ENCODE data around the gene SNX25.

The SNX25 gene

GRCh38 chr4:185357211-185357610 lies 147.8 kb downstream of the SNX25 start:
- H3K27ac ChIP-seq, result no peak overlapping the region

GRCh38 chr4:185357733-185358440 lies 148.5 kb downstream of the SNX25 start:
- no peaks in the 10 kb centered on the region for H3K9me3 ChIP-seq
- H3K4me3 ChIP-seq (ENCODE audit: low read depth in 1 of 2, low read length in 1 of 2), result no peak overlapping the region
- no peak for TF ChIP-seq CTCF (IDR thresholded peaks at IDR 0.05)
- peaks cover 19% of the 10 kb centered on the region for H3K27me3 ChIP-seq
- H3K4me1 ChIP-seq (ENCODE audit: control insufficient read depth in 1 of 2, insufficient read depth in 1 of 2, low read depth in 1 of 2, low read length in 1 of 2), result no peaks in the 10 kb centered on the region
- no peak overlapping the region for H3K27ac ChIP-seq
- no peaks in the 10 kb centered on the region for H3K36me3 ChIP-seq

More at GRCh38 chr4:185357211-185357610, 147.8 kb downstream of the SNX25 start:
- no peaks in the 10 kb centered on the region for H3K4me1 ChIP-seq (ENCODE audit: control insufficient read depth in 1 of 2, insufficient read depth in 1 of 2, low read depth in 1 of 2, low read length in 1 of 2)
- no peaks in the 10 kb centered on the region for H3K9me3 ChIP-seq
- TF ChIP-seq CTCF (IDR thresholded peaks at IDR 0.05), result no peak
- H3K36me3 ChIP-seq, result no peaks in the 10 kb centered on the region
- H3K27me3 ChIP-seq, result peaks cover 21% of the 10 kb centered on the region
- H3K4me3 ChIP-seq (ENCODE audit: low read depth in 1 of 2, low read length in 1 of 2), result no peak overlapping the region

GRCh38 chr4:185358514-185358913 lies 149.1 kb downstream of the SNX25 start:
- Histone ChIP-seq H3K4me3 (ENCODE audit: low read depth in 1 of 2, low read length in 1 of 2) (no peak overlapping the region), H3K4me1 (ENCODE audit: control insufficient read depth in 1 of 2, insufficient read depth in 1 of 2, low read depth in 1 of 2, low read length in 1 of 2) (no peaks in the 10 kb centered on the region), H3K36me3 (no peaks in the 10 kb centered on the region), H3K27me3 (peaks cover 20% of the 10 kb centered on the region), H3K27ac (no peak overlapping the region), H3K9me3 (no peaks in the 10 kb centered on the region)
- TF ChIP-seq CTCF (IDR thresholded peaks at IDR 0.05), result no peak

GRCh38 chr4:185358959-185359358 lies 149.6 kb downstream of the SNX25 start:
- no peak overlapping the region for H3K27ac ChIP-seq
- no peak overlapping the region for H3K4me3 ChIP-seq (ENCODE audit: low read depth in 1 of 2, low read length in 1 of 2)
- no peaks in the 10 kb centered on the region for H3K4me1 ChIP-seq (ENCODE audit: control insufficient read depth in 1 of 2, insufficient read depth in 1 of 2, low read depth in 1 of 2, low read length in 1 of 2)
- H3K9me3 ChIP-seq, result no peaks in the 10 kb centered on the region
- H3K27me3 ChIP-seq, result peaks cover 20% of the 10 kb centered on the region
- TF ChIP-seq CTCF (IDR thresholded peaks at IDR 0.05), result no peak
- H3K36me3 ChIP-seq, result no peaks in the 10 kb centered on the region

- no peaks in the 10 kb centered on the region for H3K4me1 ChIP-seq (ENCODE audit: control insufficient read depth in 1 of 2, insufficient read depth in 1 of 2, low read depth in 1 of 2, low read length in 1 of 2)
- no peaks in the 10 kb centered on the region for H3K9me3 ChIP-seq
- H3K27ac ChIP-seq, result no peak overlapping the region
- peaks cover 12% of the 10 kb centered on the region for H3K27me3 ChIP-seq
- H3K4me3 ChIP-seq (ENCODE audit: low read depth in 1 of 2, low read length in 1 of 2), result no peak overlapping the region
- H3K36me3 ChIP-seq, result no peaks in the 10 kb centered on the region
- no peak for TF ChIP-seq CTCF (IDR thresholded peaks at IDR 0.05)
Measured at GRCh38 chr4:185359767-185360446, 150.5 kb downstream of the SNX25 start.

Data from neutrophil (primary cell).